ENCODE measurements around the gene FBXO4. TPM values are rescaled to one million over a fixed set of nuclear protein-coding genes. Genes with fewer than 3 reads are reported as not detected.

Gene FBXO4
- total RNA-seq, 6 experiments from 2014 or later: 5.1 to 14.6 (median 6.3) TPM

- Histone ChIP-seq H3K27me3 (no peaks in the 10 kb centered on the region), H3K9me3 (no peaks in the 10 kb centered on the region), H3K4me3 (no peak overlapping the region), H3K36me3 (no peaks in the 10 kb centered on the region), H3K27ac (no peak overlapping the region), H3K4me1 (peaks cover 0 to 13% (median 0%) of the 10 kb centered on the region in 4 donors)
- no peak for TF ChIP-seq POLR2A (IDR thresholded peaks at IDR 0.05)
- TF ChIP-seq, protein P1, sequence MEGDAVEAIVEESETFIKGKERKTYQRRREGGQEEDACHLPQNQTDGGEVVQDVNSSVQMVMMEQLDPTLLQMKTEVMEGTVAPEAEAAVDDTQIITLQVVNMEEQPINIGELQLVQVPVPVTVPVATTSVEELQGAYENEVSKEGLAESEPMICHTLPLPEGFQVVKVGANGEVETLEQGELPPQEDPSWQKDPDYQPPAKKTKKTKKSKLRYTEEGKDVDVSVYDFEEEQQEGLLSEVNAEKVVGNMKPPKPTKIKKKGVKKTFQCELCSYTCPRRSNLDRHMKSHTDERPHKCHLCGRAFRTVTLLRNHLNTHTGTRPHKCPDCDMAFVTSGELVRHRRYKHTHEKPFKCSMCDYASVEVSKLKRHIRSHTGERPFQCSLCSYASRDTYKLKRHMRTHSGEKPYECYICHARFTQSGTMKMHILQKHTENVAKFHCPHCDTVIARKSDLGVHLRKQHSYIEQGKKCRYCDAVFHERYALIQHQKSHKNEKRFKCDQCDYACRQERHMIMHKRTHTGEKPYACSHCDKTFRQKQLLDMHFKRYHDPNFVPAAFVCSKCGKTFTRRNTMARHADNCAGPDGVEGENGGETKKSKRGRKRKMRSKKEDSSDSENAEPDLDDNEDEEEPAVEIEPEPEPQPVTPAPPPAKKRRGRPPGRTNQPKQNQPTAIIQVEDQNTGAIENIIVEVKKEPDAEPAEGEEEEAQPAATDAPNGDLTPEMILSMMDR (IDR thresholded peaks at IDR 0.05): no peak
- ATAC-seq (no peak), DNase-seq (no peak)
- intact Hi-C loops (cut with DNase I): no loop called here
- 92% methylated on average over 4 of the region's 4 CpGs for WGBS (ENCODE audit: insufficient coverage, low coverage, low lambda C conversion rate, missing lambda C conversion rate)
Observed at GRCh38 chr5:41927604-41928003, 2.5 kb downstream of the FBXO4 start.

GRCh38 chr5:41929035-41929434 is 4.0 kb downstream of the FBXO4 start:
- H3K4me3 ChIP-seq: no peak overlapping the region
- TF ChIP-seq, protein P1 (IDR thresholded peaks at IDR 0.05): no peak
- intact Hi-C loops (cut with DNase I): no loop called here
- no peaks in the 10 kb centered on the region for H3K27me3 ChIP-seq
- H3K4me1 ChIP-seq: peaks cover 0 to 13% (median 0%) of the 10 kb centered on the region in 4 donors
- DNase-seq (no peak), ATAC-seq (no peak)
- no peaks in the 10 kb centered on the region for H3K9me3 ChIP-seq
- no peak overlapping the region for H3K27ac ChIP-seq
- peaks cover 0 to 3% (median 0%) of the 10 kb centered on the region in 4 donors for H3K36me3 ChIP-seq

- Histone ChIP-seq H3K27ac (no peak overlapping the region), H3K4me1 (no peaks in the 10 kb centered on the region), H3K9me3 (no peaks in the 10 kb centered on the region), H3K4me3 (no peak overlapping the region), H3K27me3 (no peaks in the 10 kb centered on the region), H3K36me3 (peaks cover 0 to 7% (median 0%) of the 10 kb centered on the region in 4 donors)
- ATAC-seq: no peak
- 92% methylated on average over 2 of the region's 2 CpGs for WGBS (ENCODE audit: insufficient coverage, low coverage, low lambda C conversion rate, missing lambda C conversion rate)
- DNase-seq: no peak
- intact Hi-C loops (cut with DNase I): no loop called here
- TF ChIP-seq, protein P1 (IDR thresholded peaks at IDR 0.05): no peak
- TF ChIP-seq POLR2A (IDR thresholded peaks at IDR 0.05): no peak
Observed at GRCh38 chr5:41932770-41933169, 7.7 kb downstream of the FBXO4 start.

DNA sequence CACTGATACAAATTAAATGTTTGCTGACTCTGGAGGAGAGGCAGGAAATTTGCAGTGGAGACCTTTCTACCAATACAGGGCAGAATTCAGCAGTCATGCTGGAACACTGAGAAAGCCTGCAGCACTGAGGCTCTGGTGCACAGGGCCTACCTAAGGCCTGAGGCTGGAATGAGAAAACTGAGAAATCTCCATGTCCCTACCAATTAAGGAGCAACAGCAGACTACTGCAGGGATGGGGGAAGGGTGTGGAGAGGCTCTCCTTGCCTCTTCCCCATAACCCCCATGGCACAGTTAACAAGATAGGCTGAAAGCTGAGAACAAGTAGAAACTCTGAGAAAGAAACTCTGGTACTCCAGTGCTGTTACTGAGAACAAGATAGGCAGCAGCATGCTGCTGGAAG is 10.5 kb downstream of the FBXO4 start:
- DNase-seq (no peak), ATAC-seq (no peak)

More for the DNA sequence above, 10.5 kb downstream of the FBXO4 start:
- TF ChIP-seq, protein P1 (IDR thresholded peaks at IDR 0.05): no peak
- TF ChIP-seq POLR2A (IDR thresholded peaks at IDR 0.05): no peak
- H3K27ac ChIP-seq: no peak overlapping the region
- H3K27me3 ChIP-seq: no peaks in the 10 kb centered on the region
- H3K4me3 ChIP-seq: no peak overlapping the region
- intact Hi-C loops (cut with DNase I): no loop called here
- no peaks in the 10 kb centered on the region for H3K9me3 ChIP-seq
- peaks cover 0 to 7% (median 0%) of the 10 kb centered on the region in 4 donors for H3K36me3 ChIP-seq
- H3K4me1 ChIP-seq: no peaks in the 10 kb centered on the region
